Measurements from ENCODE around the gene SNIP1.
"Not testable (repeated sequence)": the region's sequence is repeated elsewhere in the genome, so short reads cannot be mapped to it uniquely, and the experiment has no call there.

The SNIP1 gene

GRCh38 chr1:37558411-37558810, 4.3 kb upstream of the SNIP1 start:
- DNase-seq = no peak

- DNase-seq = no peak
Observed at GRCh38 chr1:37557402-37557801, 3.3 kb upstream of the SNIP1 start.

GRCh38 chr1:37556712-37557196, 2.7 kb upstream of the SNIP1 start, which contains the start of gene DNALI1:
Gene DNALI1, plus strand, starts transcription at chr1:37556940. Its CDS starts 55 bp downstream, at chr1:37556995.
- peak; percentile 95 for DNase-seq

DNA sequence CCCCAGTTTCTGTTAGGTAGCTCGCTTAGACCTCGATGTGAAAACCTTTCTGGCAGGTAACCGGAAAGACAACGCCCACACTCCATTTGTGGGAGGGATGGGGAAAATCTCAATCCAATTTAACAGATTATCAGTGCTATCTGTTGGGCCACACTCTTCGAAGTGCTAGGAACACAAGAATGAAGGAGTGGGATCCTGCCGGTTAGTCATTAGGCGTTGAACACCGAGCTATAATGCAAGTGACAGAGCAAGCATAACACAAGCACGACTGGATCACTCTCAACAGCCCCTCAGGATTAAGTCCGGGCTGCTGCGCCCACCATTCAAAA, 531 bp downstream of the SNIP1 start:
- DNase-seq = no peak

- no peak for DNase-seq
Observed at GRCh38 chr1:37549341-37549740, 4.8 kb downstream of the SNIP1 start.

DNA sequence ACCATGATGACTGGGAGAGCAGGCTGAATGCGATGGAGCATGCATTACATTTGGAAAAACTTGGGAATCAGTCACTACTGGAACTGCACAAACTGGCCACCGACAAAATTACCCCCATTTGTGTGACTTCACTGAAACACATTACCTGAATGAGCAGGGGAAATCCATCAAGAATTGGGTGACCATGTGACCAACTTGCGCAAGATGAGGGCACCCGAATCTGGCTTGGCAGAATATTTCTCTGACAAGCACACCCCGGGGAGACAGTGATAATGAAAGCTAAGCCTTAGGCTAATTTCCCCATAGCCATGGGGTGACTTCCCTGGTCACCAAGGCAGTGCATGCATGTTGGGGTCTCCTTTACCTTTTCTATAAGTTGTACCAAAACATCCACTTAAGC, 9.1 kb downstream of the SNIP1 start:
- no peak for DNase-seq

GRCh38 chr1:37544530-37544929, 9.6 kb downstream of the SNIP1 start:
- DNase-seq = no peak

DNA sequence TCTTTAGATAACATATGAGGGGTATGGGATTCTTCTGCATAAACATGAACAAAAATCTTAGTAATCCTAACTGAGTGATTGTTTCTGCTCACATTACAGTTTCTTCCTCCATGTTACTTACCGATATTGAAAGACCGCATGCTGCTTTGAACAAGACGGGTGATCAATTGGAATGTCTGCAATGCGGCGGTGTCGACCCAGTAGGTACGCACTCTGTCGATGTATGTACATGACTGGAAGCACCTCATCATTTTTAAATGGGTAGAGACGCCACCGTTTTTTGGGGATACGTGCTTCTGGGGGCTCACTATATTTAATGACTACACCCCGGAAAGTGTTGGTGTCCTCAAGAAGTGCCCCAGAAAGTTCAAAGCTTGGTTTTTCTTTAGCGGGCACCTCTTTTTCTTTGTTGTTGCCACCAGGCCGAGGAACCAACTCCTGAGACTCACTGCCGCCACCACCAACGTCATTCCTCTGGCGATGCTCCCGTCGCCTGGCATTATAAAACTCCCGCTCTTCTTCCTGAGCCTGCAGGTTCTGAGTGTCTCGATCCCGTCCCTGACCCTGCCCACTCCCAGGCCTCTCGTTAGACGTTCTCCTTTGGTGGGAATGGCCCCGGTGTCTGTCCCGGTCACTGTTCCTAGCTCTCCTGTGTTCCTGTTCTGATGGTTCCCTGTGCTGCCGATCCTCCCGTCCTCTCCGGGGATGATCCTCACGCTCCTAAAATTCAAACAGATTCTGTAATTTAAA, 13.9 kb downstream of the SNIP1 start:
- DNase-seq = no peak

DNA sequence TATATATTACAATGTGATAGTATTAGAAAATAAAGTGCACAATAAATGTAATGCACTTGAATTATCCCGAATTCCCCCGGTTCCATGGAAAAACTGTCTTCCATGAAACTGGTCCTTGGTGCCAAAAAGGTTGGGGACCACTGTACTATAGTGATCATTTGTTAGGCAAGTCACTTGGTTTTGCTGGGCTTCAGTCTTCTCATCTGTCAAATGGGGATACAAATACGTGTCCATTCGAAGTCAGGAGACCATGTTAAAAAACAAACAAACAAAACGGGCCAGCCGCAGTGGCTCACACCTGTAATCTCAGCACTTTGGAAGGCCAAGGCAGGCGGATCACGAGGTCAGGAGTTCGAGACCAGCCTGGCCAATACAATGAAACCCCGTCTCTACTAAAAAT, 14.9 kb downstream of the SNIP1 start:
- DNase-seq = not testable (repeated sequence)

DNA sequence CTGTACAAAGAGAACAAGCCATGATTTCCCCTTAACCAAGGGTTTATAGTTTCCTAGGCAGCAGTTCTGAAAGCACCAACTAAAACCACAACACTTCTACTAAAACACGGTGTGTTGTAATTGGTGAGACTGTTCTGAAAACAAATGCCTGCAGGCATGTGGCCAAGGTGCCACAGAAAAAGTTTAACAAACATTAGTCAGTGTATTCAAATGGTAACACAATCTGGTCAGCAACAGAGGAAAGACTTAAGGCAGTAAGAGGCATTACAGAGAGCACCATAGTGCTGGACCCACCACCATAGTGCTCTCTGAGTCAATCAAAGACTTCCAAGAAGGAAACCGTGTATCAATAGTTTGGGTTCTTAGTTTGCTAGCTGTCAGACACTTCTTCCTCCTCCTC, 16.7 kb downstream of the SNIP1 start:
- DNase-seq = no peak

DNA sequence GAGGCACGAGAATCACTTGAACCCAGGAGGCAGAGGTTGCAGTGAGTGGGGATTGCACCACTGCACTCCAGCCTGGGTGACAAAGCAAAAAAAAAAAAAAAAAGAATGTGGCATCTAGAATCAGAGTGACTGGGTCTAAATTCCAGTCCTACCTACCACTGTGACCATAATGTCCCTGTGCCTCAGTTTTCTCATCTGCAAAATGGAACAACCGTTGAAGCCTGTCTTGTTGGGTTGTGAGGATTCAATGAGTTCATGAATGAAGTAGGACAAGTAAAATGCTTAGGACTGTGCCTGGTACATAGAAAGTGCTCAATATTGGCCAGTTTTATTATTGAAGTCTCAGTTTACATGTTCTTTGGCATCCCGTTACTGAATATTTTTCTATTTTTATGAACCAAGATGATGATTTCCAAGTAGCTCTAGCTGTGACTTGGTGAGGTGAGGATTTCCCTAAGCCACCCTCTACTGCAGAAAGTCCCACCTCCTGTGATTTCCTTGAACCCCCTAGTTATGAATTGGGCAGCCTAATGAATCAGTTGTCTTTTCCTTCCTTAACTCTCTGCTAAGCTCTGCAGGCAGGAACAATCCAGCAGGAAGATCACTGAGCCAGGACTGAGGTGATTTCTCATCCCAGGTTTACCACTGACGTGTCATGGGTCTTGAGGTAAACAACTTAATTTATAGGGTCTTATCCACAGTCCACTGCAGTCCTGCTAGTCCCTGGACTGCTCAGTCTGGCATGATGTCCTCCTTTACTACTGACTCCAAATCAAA, 20.6 kb downstream of the SNIP1 start:
- no peak for DNase-seq

- not testable (repeated sequence) for DNase-seq
Observed at GRCh38 chr1:37532418-37533156, 21.5 kb downstream of the SNIP1 start.

DNA sequence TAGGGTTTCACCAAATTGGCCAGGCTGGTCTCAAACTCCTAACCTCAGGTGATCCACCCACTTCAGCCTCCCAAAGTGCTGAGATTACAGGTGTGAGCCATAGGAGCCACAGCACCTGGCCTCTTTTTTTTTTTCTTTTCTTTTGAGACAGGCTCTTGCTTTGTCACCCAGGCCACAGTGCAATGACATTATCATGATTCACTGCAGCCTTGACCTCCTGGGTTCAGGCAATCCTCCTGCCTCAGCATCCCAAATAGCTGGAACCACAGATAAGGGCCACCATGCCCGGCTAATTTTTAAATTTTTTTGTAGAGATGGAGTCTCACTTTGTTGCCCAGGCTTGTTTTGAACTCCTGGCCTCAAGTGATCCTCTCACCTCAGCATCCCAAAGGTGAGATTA, 24.2 kb downstream of the SNIP1 start:
- DNase-seq = not testable (repeated sequence)

DNA sequence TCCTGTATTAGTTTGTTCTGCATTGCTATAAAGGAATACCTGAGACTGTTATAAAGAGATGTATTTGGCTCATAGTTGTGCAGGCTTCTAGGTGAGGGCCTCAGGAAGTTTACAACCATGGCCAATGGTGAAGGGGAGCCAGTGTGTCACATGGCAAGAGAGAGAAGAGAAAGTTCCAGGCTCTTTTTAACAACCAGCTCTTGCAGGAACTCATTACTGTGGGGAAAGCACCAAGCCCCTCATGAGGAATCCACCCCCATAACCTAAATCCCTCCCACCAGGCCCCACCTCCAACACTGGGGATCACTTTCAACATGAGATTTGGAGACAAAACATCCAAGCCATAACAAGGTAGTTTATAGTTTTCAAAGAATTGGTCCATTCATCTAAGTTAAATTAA, 34.5 kb downstream of the SNIP1 start:
- DNase-seq = no peak

DNA sequence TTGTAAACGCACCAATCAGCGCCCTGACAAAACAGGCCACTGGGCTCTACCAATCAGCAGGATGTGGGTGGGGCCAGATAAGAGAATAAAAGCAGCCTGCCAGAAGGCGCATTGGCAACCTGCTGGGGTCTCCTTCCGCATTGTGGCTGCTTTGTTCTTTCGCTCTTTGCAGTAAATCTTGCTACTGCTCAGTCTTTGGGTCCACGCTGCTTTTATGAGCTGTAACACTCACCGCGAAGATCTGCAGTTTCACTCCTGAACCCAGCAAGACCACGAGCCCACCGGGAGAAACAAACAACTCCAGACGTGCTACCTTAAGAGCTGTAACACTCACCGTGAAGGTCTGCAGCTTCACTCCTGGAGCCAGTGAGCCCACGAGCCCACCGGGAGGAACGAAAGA, 35.2 kb downstream of the SNIP1 start:
- not testable (repeated sequence) for DNase-seq

- DNase-seq = not testable (repeated sequence)
Observed at GRCh38 chr1:37518241-37518640, 35.9 kb downstream of the SNIP1 start.

GRCh38 chr1:37517569-37517968, 36.5 kb downstream of the SNIP1 start:
- DNase-seq = no peak

DNA sequence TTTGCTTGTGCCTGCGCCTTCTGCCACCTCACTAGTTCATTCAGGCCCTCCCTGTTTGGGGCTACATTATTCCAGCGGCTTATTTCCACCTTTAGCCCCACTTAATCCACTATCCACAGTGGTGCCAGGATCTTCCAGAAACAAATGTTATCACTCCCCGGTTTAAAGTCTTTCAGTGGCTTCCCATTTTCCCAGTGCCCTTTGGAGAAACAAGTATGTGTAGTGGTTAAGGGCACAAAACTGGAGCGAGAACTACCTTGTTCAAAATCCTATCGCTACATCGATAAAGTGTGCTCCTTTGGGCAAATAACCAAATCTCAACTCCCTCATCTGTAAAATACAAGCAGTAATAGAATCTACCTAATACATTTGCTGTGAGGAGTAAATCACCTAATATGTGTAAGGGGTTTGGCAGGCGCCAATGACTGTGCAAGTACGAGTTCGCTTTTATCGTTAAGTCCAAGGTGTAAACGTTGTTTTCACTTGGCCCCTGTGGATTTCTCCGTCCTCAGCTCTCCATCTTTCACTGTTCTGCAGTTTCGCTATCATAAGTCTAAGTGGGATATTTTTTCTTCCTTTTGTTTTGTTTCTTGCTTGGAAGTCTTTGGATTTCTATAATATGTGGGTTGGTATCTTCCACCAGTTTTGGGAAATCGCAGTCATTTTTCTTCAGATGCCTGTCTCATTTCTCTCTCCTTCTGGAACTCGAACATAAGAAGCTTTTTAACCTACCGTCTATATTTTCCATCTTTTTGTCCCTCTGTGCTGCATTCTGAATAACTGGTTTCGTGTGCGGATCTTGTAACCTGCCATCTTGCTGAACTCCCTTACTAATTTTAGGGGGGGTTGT, 38.7 kb downstream of the SNIP1 start:
- DNase-seq = no peak

GRCh38 chr1:37514350-37515184, 39.5 kb downstream of the SNIP1 start, which contains the start of gene MEAF6:
Gene MEAF6, minus strand, starts transcription at chr1:37514766. Its CDS starts 20 bp downstream, at chr1:37514746.
- peak; percentile 85 for DNase-seq

- no peak for DNase-seq
Observed at GRCh38 chr1:37513795-37514349, 40.2 kb downstream of the SNIP1 start.

- DNase-seq = no peak
Observed at GRCh38 chr1:37509181-37509580, 44.9 kb downstream of the SNIP1 start.

Measured in T1000 (cell line).